K562 (cell line): Measurements from ENCODE around the gene PYM1. TPM values are rescaled to one million over a fixed set of nuclear protein-coding genes. Genes with fewer than 3 reads are reported as not detected.

Experiments
- ATAC-seq: fragments of 200-7000 bp; cut with Tn5 transposase; 3 replicates; pipeline ENCODE4 v1.9.1; 2020; ENCODE audit warnings: moderate library complexity
- BruUV-seq: library from RNA; stranded (reverse); fragments of 400-500 nt; replicated peaks from 2 replicates; lab custom pipeline; 2021; lab: Mats Ljungman, UMichigan
- CTCF ChIA-PET: fragments of 300-600 bp; formaldehyde crosslinking; extraction: SDS; loops from one replicate; lab custom pipeline; 2021; ENCODE audit warnings: low intra/inter-chr PET ratio; lab: Yijun Ruan, JAX
- POLR2A ChIA-PET: fragments of 300-600, 350-650 bp; sonication (Branson Sonifier 250); formaldehyde crosslinking; extraction: SDS; loops from one replicate; lab custom pipeline; 2021; ENCODE audit warnings: antibody characterized with exemption, inconsistent platforms; lab: Yijun Ruan, JAX
- DNase-seq, 4 experiments: peaks; one replicate each; pipeline versions ENCODE4 v3.0.0 to v3.0.0-alpha.2; 2011 to 2018; ENCODE audit warnings: low spot score in 3 of 4, mixed read lengths in 3 of 4; ENCODE audit errors: extremely low read depth in 1 of 4
- FAIRE-seq: peaks from 2 replicates; lab custom pipeline; 2011; peaks lifted over from hg19 to GRCh38; lab: Jason Lieb, UNC
- H2AFZ ChIP-seq: 2 replicates; pipeline ENCODE4 v1.6.0; 2011; ENCODE audit warnings: low read depth, low read length, control low read depth, inconsistent platforms
- H3K27ac ChIP-seq: fragments of 200-600 bp; 3 replicates; pipeline ENCODE4 v1.8.0; 2011; ENCODE audit warnings: low read depth, mild to moderate bottlenecking, control low read depth, inconsistent platforms, low read length, moderate library complexity, mixed read lengths; ENCODE audit errors: extremely low read depth
- H3K27me3 ChIP-seq, 2 experiments: fragments of 300-600 bp in 1 of 2; 2 replicates in 1 of 2; 3 replicates in 1 of 2; pipeline versions ENCODE4 v1.6.0 to v1.8.0; 2011; ENCODE audit warnings: inconsistent platforms in 2 of 2, low read length in 2 of 2, mild to moderate bottlenecking in 1 of 2, mixed read lengths in 1 of 2, moderate library complexity in 1 of 2; ENCODE audit not compliant: control insufficient read depth in 2 of 2, insufficient read depth in 2 of 2
- H3K36me3 ChIP-seq: fragments of 300-600 bp; 3 replicates; pipeline ENCODE4 v1.8.0; 2011; ENCODE audit warnings: mild to moderate bottlenecking, low read length, inconsistent platforms; ENCODE audit not compliant: control insufficient read depth, insufficient read depth
- H3K4me1 ChIP-seq, 2 experiments: fragments of 200-600 bp in 1 of 2; replicated peaks in 1 of 2; 2 replicates in 1 of 2; 3 replicates in 1 of 2; pipeline versions ENCODE4 v1.5.1 to v1.8.0; 2011; ENCODE audit warnings: inconsistent platforms in 2 of 2, low read length in 2 of 2, mild to moderate bottlenecking in 1 of 2, mixed read lengths in 1 of 2, moderate library complexity in 1 of 2; ENCODE audit not compliant: control insufficient read depth in 2 of 2, insufficient read depth in 2 of 2
- H3K4me2 ChIP-seq: 2 replicates; pipeline ENCODE4 v1.6.1; 2011; ENCODE audit warnings: low read length, control low read depth, inconsistent platforms, mixed read lengths; ENCODE audit not compliant: insufficient read depth
- H3K4me3 ChIP-seq: fragments of 200-600 bp; sonication (generic), shearing (Covaris generic); 2 replicates; pipeline ENCODE4 v1.5.1; 2016; ENCODE audit warnings: control low read depth, inconsistent platforms
- H3K79me2 ChIP-seq: fragments of 200-600 bp; 3 replicates; pipeline ENCODE4 v1.8.0; 2011; ENCODE audit warnings: low read length, inconsistent platforms; ENCODE audit not compliant: control insufficient read depth, insufficient read depth
- H3K9ac ChIP-seq, 2 experiments: 2 replicates each; pipeline versions ENCODE4 v1.6.0 to v1.6.1; 2011; ENCODE audit warnings: low read depth in 2 of 2, low read length in 2 of 2, control low read depth in 1 of 2, inconsistent platforms in 1 of 2, mild to moderate bottlenecking in 1 of 2, mixed read lengths in 1 of 2; ENCODE audit not compliant: insufficient read depth in 1 of 2
- H3K9me1 ChIP-seq: one replicate; pipeline ENCODE4 v1.6.0; 2011; ENCODE audit warnings: inconsistent platforms, mild to moderate bottlenecking, low read length, moderate library complexity; ENCODE audit not compliant: control insufficient read depth, insufficient read depth
- H3K9me3 ChIP-seq: replicated peaks from 2 replicates; pipeline ENCODE4 v1.5.1; 2011; ENCODE audit warnings: low read depth, low read length, inconsistent platforms; ENCODE audit not compliant: control insufficient read depth, insufficient read depth
- H4K20me1 ChIP-seq: replicated peaks from 2 replicates; pipeline ENCODE4 v1.6.1; 2011; ENCODE audit warnings: low read length, inconsistent platforms, mixed read lengths; ENCODE audit not compliant: control insufficient read depth, insufficient read depth
- CBX8 ChIP-seq: fragments of 200-600 bp; sonication (generic); IDR thresholded peaks from 2 replicates; pipeline ENCODE4 v1.6.1; 2012; ENCODE audit warnings: borderline replicate concordance, mixed run types, low read depth, mild to moderate bottlenecking, moderate library complexity, mixed read lengths, low read length, control low read depth, inconsistent platforms; ENCODE audit not compliant: poor library complexity, severe bottlenecking; ENCODE audit errors: extremely low read depth
- CREB1 ChIP-seq, 2 experiments: sonication (generic) in 1 of 2; formaldehyde crosslinking in 1 of 2; IDR thresholded peaks; 2 replicates each; pipeline versions ENCODE4 v1.6.1 to v1.8.0; 2012 to 2022; ENCODE audit warnings: inconsistent platforms in 1 of 2, mild to moderate bottlenecking in 1 of 2, missing genetic modification reagents in 1 of 2, moderate library complexity in 1 of 2
- ETV6 ChIP-seq, 3 experiments: fragments of 150-350 bp in 1 of 3; sonication (generic) in 1 of 3; formaldehyde crosslinking in 1 of 3; IDR thresholded peaks; 2 replicates each; pipeline versions ENCODE4 v1.6.1 to v1.8.0; 2014 to 2022; ENCODE audit warnings: borderline replicate concordance in 2 of 3, low read depth in 2 of 3, antibody characterized with exemption in 1 of 3, low read length in 1 of 3, mild to moderate bottlenecking in 1 of 3, missing genetic modification reagents in 1 of 3
- FOXM1 ChIP-seq, 2 experiments: fragments of 450-650 bp in 1 of 2; sonication (generic) in 1 of 2; formaldehyde crosslinking in 1 of 2; IDR thresholded peaks; 2 replicates each; pipeline versions ENCODE4 v1.6.1 to v1.9.0; 2017 to 2022; ENCODE audit warnings: low read depth in 2 of 2, mild to moderate bottlenecking in 2 of 2, missing genetic modification reagents in 1 of 2, moderate library complexity in 1 of 2
- GATAD2A ChIP-seq: fragments of 450-650 bp; IDR thresholded peaks from 2 replicates; pipeline ENCODE4 v1.6.1; 2017
- NELFE ChIP-seq: IDR thresholded peaks from 2 replicates; pipeline ENCODE4 v1.6.1; 2011; ENCODE audit warnings: mild to moderate bottlenecking; ENCODE audit not compliant: insufficient read depth, insufficient read length
- NR3C1 ChIP-seq: sonication (generic); formaldehyde crosslinking; IDR thresholded peaks from 2 replicates; pipeline ENCODE4 v1.8.1; 2022; ENCODE audit warnings: missing genetic modification reagents
- PHF8 ChIP-seq: fragments of 200-600 bp; sonication (generic); IDR thresholded peaks from 2 replicates; pipeline ENCODE4 v1.6.1; 2012; ENCODE audit warnings: mixed run types, mild to moderate bottlenecking, inconsistent platforms, low read length, moderate library complexity, borderline replicate concordance
- POLR2A ChIP-seq: fragments of 450-650 bp; conservative IDR thresholded peaks from 2 replicates; pipeline ENCODE4 v1.6.1; 2016
- RBM22 ChIP-seq: fragments of 200-400 bp; formaldehyde crosslinking; IDR thresholded peaks from 2 replicates; pipeline ENCODE4 v1.6.1; 2018; ENCODE audit warnings: low read length, low read depth; ENCODE audit not compliant: poor library complexity, severe bottlenecking
- SLC30A9 ChIP-seq: fragments of 250-450 bp; sonication (Bioruptor Pico); IDR thresholded peaks from 2 replicates; pipeline ENCODE4 v1.8.0; 2022; ENCODE audit warnings: mild to moderate bottlenecking, moderate library complexity
- SNIP1 ChIP-seq: fragments of 450-650 bp; IDR thresholded peaks from 2 replicates; pipeline ENCODE4 v1.7.1; 2017; ENCODE audit warnings: low read depth, mild to moderate bottlenecking
- STAT5A ChIP-seq: IDR thresholded peaks from 2 replicates; pipeline ENCODE4 v1.6.1; 2012; ENCODE audit warnings: low read length, inconsistent platforms, borderline replicate concordance
- ZBTB7A ChIP-seq: IDR thresholded peaks from 2 replicates; pipeline ENCODE4 v1.6.1; 2011; ENCODE audit warnings: low read depth, mild to moderate bottlenecking, low read length, moderate library complexity, borderline replicate concordance; ENCODE audit not compliant: control insufficient read depth
- ZNF12 ChIP-seq: sonication (generic); formaldehyde crosslinking; IDR thresholded peaks from 2 replicates; pipeline ENCODE4 v1.4.0; 2020; ENCODE audit warnings: mild to moderate bottlenecking, missing genetic modification reagents
- ZNF445 ChIP-seq: fragments of 250-450 bp; sonication (Bioruptor Pico); IDR thresholded peaks from 2 replicates; pipeline ENCODE4 v1.4.0; 2020; ENCODE audit warnings: low read depth, mild to moderate bottlenecking, moderate library complexity
- WGBS: fragments of 100-300 bp; shearing (Covaris generic); methylation state at CpG from one replicate; pipeline ENCODE4 v1.1.6; 2016; ENCODE audit warnings: low coverage, mixed read lengths; ENCODE audit not compliant: insufficient coverage; ENCODE audit errors: missing lambda C conversion rate; 5-methylcytosine and 5-hydroxymethylcytosine counted together
- in situ Hi-C: fragments of 300-500 bp; cut with MboI; formaldehyde crosslinking; loops from 4 replicates; pipeline ENCODE4 v1.15.0; 2018; ENCODE audit warnings: inconsistent platforms, mixed read lengths
- intact Hi-C: fragments of 100-400 bp; cut with micrococcal nuclease; formaldehyde crosslinking; loops from 2 replicates; pipeline ENCODE4 v1.14.2; 2022
- polyA plus RNA-seq, 8 experiments: library from polyadenylated mRNA; depleted of rRNA in 4 of 8; stranded (reverse) in 5 of 8; unstranded in 3 of 8; fragments of >200 nt; fragmentation: Nextera tagmentation in 2 of 8; fragmentation: Illumina TruSeq in 1 of 8; extraction: Ambion mirVana in 2 of 8; extraction: Trizol in 1 of 8; gene quantifications; 2 replicates each; pipeline versions ENCODE4 v1.2.1 to v1.2.3, GENCODE V29; 2011 to 2014; ENCODE audit warnings: inconsistent platforms in 1 of 8, missing spikeins in 1 of 8
- total RNA-seq, 7 experiments: library from RNA; depleted of rRNA in 6 of 7; stranded (reverse); fragments of >200 nt in 6 of 7; fragmentation: Illumina TruSeq in 2 of 7; extraction: Trizol in 2 of 7; gene quantifications; 2 replicates each; pipeline versions ENCODE4 v1.2.1 to v1.2.3, GENCODE V29; 2011 to 2021; ENCODE audit warnings: low replicate concordance in 1 of 7
- TF ChIP-seq, protein P1 (sequence below): fragments of 250-450 bp; sonication (Bioruptor Pico); IDR thresholded peaks from 2 replicates; pipeline ENCODE4 v1.8.0; 2021; ENCODE audit warnings: moderate library complexity, mild to moderate bottlenecking, inconsistent platforms
- TF ChIP-seq, protein P2 (sequence below): fragments of 450-650 bp; formaldehyde crosslinking; IDR thresholded peaks from 2 replicates; pipeline ENCODE4 v1.4.0; 2020; ENCODE audit warnings: mild to moderate bottlenecking, mixed read lengths

Gene PYM1
- total and polyA plus RNA-seq, 9 of the 15 experiments (the other 6 are each of a cell fraction or from before 2014, with no cell fraction given): 29.0 to 51.3 (median 34.1) TPM

DNA sequence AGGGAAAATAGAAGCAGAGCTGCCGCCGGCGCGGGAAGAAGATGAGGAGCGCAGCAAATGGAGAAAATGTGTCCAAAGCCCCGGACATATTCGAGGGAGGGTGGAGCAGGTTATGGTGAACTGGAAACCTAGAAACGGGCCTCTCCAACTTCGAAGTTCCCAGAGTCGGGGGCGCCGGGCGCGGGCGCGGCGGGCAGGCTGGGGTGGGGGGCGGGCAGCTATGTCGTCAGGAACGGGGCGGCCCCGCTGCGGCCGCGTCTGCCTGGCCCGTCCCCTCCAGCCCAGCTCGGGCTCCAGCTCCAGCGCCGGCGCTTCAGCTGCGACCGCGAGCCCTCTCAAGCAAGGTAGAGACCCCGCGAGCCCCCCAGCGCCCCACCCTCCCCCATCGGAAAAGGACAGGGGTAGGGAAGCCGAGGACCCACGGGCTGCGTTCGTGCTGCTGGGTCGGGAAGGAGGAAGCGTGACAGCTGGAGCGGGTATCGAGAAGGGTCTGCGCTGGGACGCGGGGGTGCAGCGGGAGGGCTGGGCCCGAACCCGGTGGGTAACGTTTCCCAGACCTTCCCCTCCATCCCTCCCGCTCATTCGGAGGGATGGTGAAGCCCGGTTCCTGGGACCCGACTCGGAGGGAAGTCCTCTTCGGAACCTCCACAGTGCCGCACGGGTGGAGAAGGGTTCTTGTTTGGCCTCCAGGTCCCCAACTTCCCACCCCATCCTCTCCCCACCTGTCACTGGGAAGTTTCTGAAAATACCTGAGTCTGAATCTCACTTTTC lies 4.3 kb upstream of the PYM1 start:
- no TSS peak for BruUV-seq
- POLR2A ChIA-PET: interaction anchor here (0.7 to 2.1 kb wide), 5 partner anchors 8 to 144 kb away, joined by 3 to 18 read pairs (median 3); partner anchors contain the start of gene DNAJC14
- Histone ChIP-seq H3K4me3 (peak overlapping the region; percentile 38), H3K27me3 (no peaks in the 10 kb centered on the region), H3K27ac (peak overlapping the region; percentile 44), H3K79me2 (peaks cover 22% of the 10 kb centered on the region), H3K4me1 (peaks cover 29% of the 10 kb centered on the region in 2 experiments; a peak in 4 of 5 replicates), H3K9me1 (no peaks in the 10 kb centered on the region), H3K36me3 (no peaks in the 10 kb centered on the region), H4K20me1 (no peaks in the 10 kb centered on the region), H3K9ac (peak overlapping the region; percentile 53 to 93), H3K4me2 (peak overlapping the region; percentile 87), H2AFZ (peak overlapping the region; percentile 92), H3K9me3 (no peaks in the 10 kb centered on the region)
- 22% methylated on average over 22 of the region's 60 CpGs for WGBS
- intact Hi-C loops: no loop called here
- DNase-seq (peak; percentile 58 to 69 (median 68)), FAIRE-seq (no peak), ATAC-seq (peak; percentile 25)
- CTCF ChIA-PET: no interaction called here
- in situ Hi-C loops: no loop called here
- TF ChIP-seq ZNF12 (CRISPR knock-in tag) (no peak), NR3C1 (CRISPR knock-in tag) (no peak), NELFE (no peak), GATAD2A (0 out of 2 replicates have a peak, but pooled peaks have one; percentile 41), SLC30A9 (CRISPR knock-in tag) (no peak), ZNF445 (CRISPR knock-in tag) (no peak), FOXM1 (IDR thresholded peaks at IDR 0.05; ENCODE audit: low read depth) (no peak), FOXM1 (CRISPR knock-in tag; IDR thresholded peaks at IDR 0.05; ENCODE audit: low read depth) (no peak), POLR2A (no peak), ZBTB7A (peak; percentile 38; the same call in 1 of the 2 replicates), CREB1 (IDR thresholded peaks at IDR 0.05) (peak; percentile 23; the same call in 1 of the 2 replicates), CREB1 (CRISPR knock-in tag; IDR thresholded peaks at IDR 0.05) (no peak), ETV6 (IDR thresholded peaks at IDR 0.05; ENCODE audit: borderline replicate concordance in 1 of 2, low read depth in 2 of 2, low read length in 1 of 2) (no peak), ETV6 (CRISPR knock-in tag; IDR thresholded peaks at IDR 0.05; ENCODE audit: borderline replicate concordance) (no peak), CBX8 (no peak), SNIP1 (no peak), RBM22 (no peak), PHF8 (peak; percentile 29; the same call in 1 of the 2 replicates), STAT5A (no peak)
- TF ChIP-seq, protein P1, sequence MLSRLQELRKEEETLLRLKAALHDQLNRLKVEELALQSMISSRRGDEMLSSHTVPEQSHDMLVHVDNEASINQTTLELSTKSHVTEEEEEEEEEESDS (CRISPR knock-in tag): no peak
- TF ChIP-seq, protein P2, sequence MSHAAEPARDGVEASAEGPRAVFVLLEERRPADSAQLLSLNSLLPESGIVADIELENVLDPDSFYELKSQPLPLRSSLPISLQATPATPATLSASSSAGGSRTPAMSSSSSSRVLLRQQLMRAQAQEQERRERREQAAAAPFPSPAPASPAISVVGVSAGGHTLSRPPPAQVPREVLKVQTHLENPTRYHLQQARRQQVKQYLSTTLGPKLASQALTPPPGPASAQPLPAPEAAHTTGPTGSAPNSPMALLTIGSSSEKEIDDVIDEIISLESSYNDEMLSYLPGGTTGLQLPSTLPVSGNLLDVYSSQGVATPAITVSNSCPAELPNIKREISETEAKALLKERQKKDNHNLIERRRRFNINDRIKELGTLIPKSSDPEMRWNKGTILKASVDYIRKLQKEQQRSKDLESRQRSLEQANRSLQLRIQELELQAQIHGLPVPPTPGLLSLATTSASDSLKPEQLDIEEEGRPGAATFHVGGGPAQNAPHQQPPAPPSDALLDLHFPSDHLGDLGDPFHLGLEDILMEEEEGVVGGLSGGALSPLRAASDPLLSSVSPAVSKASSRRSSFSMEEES: no peak
